Activated naive CD8-positive, alpha-beta T cell treated with anti-CD3 and anti-CD28 coated beads, Interleukin-2, amount 50 U/mL, for 16 hours (primary cell): ENCODE results near the gene PROC.
"Not testable (repeated sequence)": the region's sequence is repeated elsewhere in the genome, so short reads cannot be mapped to it uniquely, and the experiment has no call there.

Source experiments
- DNase-seq: peaks from one replicate; pipeline ENCODE4 v3.0.0-alpha.2; 2020; ENCODE audit warnings: low read depth, low spot score

Gene PROC

DNA sequence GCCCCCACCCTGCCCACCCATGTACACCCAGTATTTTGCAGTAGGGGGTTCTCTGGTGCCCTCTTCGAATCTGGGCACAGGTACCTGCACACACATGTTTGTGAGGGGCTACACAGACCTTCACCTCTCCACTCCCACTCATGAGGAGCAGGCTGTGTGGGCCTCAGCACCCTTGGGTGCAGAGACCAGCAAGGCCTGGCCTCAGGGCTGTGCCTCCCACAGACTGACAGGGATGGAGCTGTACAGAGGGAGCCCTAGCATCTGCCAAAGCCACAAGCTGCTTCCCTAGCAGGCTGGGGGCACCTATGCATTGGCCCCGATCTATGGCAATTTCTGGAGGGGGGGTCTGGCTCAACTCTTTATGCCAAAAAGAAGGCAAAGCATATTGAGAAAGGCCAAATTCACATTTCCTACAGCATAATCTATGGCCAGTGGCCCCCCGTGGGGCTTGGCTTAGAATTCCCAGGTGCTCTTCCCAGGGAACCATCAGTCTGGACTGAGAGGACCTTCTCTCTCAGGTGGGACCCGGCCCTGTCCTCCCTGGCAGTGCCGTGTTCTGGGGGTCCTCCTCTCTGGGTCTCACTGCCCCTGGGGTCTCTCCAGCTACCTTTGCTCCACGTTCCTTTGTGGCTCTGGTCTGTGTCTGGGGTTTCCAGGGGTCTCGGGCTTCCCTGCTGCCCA is 9.3 kb downstream of the PROC start:
- DNase-seq = no peak

DNA sequence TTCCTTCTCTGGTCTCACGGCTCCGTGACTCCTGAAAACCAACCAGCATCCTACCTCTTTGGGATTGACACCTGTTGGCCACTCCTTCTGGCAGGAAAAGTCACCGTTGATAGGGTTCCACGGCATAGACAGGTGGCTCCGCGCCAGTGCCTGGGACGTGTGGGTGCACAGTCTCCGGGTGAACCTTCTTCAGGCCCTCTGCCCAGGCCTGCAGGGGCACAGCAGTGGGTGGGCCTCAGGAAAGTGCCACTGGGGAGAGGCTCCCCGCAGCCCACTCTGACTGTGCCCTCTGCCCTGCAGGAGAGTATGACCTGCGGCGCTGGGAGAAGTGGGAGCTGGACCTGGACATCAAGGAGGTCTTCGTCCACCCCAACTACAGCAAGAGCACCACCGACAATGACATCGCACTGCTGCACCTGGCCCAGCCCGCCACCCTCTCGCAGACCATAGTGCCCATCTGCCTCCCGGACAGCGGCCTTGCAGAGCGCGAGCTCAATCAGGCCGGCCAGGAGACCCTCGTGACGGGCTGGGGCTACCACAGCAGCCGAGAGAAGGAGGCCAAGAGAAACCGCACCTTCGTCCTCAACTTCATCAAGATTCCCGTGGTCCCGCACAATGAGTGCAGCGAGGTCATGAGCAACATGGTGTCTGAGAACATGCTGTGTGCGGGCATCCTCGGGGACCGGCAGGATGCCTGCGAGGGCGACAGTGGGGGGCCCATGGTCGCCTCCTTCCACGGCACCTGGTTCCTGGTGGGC is 10.0 kb downstream of the PROC start:
- DNase-seq = no peak

DNA sequence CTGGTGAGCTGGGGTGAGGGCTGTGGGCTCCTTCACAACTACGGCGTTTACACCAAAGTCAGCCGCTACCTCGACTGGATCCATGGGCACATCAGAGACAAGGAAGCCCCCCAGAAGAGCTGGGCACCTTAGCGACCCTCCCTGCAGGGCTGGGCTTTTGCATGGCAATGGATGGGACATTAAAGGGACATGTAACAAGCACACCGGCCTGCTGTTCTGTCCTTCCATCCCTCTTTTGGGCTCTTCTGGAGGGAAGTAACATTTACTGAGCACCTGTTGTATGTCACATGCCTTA is 10.5 kb downstream of the PROC start:
- DNase-seq = no peak

DNA sequence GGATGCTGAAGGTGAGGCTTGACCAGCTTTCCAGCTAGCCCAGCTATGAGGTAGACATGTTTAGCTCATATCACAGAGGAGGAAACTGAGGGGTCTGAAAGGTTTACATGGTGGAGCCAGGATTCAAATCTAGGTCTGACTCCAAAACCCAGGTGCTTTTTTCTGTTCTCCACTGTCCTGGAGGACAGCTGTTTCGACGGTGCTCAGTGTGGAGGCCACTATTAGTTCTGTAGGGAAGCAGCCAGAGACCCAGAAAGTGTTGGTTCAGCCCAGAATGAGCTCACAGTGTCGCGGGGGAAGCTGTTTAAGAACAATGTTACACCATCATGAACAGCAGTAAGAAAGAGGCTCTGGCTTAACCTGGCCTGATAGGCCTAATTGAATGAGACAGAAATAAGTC is 11.1 kb downstream of the PROC start:
- DNase-seq = no peak

DNA sequence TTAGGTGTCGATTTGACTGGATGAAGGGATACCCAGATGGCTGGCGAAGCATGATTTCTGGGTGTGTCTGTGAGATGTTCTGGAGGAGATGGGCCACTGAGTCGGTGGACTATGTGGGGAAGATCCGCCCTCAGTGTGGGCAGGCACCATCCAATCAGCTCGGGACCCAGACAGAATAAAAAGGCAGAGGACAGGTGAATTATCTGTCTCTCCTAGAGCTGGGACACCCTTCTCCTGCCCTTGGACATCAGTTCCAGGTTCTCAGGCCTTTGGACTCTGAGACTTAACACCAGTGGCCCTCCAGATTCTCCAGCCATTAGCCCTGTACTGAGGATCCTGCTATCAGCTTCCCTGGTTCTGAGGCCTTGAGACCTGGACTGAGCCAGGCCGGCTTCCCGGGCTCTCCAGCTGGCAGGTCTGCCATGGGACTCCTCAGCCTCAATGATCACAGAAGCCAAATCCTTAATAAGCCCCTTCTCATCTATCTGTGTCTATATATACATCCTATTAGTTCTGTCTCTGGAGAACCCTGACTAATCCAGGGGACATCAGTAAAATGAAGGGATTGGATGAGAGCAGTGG is 11.7 kb downstream of the PROC start:
- no peak for DNase-seq

DNA sequence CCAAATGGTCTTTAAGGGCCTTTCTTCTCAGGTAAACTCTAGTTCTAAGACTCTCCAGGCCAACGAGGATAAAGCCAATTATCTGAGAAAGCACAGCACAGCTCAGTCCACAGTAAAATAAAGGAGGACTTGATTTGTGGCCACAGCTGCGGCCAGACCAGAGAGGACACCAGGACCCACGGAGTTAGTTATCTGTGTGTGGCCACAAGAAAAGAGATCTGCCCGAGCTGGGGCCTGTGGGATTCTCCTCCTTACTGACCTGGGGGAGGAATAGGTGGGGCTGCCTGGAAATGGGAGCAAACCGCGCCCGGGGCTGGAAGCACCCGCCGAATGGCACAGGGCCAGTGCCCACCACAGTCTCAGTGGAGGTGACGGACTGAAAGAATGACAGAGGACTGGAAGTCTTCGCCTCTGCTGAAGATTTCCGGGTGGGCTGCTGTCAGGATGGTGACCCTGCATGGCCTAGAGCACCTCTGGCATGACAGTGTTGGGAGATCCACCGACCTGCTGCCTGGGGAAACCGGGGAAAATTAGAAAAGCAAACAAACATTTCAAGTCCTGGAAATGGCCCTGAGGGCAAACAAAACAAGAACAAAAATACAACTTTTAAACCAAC is 13.3 kb downstream of the PROC start:
- no peak for DNase-seq

DNA sequence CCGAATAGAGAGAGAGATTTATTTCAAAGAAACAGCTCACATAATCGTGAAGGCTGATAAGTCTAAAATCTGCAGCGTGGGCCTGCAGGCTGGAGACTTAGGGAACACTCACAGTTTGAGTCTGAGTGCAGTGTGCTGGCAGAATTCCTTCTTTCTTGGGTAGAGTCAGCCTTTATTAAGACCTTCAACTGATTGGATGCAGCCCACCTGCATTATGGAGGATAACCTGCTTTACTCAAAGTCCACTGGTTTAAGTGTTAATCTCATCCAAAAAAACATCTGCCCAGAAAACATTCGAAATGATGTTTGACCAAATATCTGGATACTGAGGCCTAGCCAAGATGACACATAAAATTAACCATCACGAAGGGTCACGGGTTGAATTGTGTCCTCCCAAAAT is 16.3 kb downstream of the PROC start:
- DNase-seq = no peak

DNA sequence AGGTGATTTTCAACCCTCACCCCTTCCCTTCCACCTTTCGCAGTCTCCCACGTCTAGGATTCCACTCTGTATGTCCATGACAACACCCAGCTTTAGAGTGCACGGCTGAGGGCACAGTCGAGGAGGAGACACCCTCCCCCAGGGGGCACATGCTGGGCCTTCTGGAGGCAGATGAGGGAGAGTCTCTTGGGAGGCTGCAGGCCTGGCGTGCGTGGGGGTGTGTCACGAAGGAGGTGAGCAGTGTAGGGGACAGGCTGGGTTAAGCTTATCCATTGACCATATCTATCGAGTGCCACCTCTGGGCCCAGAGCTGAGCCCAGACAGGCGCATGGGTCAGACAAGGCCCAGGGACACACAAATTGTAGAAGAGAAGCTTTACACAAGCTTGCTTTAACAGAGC is 18.8 kb downstream of the PROC start:
- DNase-seq = no peak

DNA sequence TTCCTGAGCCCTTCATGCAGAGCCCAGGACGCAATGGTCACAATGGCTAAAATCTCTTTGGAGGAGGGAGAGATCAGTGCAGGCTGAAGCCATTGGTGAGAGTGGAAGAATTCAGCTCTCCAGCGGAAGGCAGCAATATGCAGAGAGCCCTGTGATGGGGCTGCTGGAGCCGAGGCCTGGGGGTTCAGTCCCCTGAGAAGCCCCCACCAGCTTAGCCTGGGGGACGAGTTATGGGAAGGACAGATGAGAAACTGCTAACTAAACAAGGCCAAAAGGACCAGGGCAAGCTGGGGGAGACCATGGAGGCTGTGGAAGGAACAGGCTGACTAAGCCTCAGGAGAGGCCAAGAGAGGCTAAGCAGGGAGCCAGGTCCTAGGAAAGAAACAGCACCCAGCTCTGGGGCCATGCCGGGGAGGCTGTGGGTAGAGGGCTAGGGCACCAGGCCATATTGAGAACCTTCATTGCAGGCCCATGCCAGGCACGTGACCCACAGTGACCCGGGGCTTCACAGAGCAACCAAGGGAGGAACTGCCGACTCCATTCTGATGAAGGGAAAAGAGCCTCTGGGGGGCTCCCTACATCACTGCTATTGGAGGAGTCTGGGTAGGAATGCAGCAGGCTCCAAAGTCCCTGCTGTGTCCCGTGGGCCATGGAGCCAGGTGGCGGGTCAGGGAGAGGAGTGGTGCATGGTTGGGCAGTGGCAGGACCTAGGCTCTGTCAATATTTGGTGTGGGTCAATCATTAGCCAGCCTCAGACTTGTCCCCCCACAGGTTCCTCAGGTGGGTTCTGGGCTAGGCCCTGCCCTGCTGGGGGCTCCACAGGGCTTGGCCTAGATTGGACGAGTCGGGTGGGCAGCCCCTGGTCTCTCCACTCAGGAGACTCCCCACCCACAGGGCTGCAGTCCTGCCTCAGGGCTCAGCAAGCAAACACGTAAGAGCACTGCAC is 19.8 kb downstream of the PROC start:
- DNase-seq = no peak

DNA sequence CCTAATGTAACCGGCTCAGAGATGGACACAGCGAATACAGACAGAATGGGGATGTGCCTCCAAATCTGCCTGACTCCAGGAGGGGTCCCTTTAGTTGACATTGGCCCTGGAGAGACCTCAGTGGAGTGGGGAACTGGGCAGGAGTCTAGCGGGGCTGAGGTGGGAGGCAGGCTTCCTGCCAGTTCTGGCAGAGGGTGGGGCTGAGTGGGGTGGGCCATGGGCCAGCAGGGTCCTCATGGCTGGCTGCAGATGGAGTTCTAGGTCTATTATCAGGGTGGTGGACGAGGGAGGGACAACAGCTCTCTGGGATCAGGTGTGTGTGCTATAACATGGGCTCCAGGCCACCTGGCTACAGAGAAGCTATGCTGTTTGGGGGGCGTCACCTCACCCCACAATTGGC is 21.1 kb downstream of the PROC start:
- DNase-seq = no peak

DNA sequence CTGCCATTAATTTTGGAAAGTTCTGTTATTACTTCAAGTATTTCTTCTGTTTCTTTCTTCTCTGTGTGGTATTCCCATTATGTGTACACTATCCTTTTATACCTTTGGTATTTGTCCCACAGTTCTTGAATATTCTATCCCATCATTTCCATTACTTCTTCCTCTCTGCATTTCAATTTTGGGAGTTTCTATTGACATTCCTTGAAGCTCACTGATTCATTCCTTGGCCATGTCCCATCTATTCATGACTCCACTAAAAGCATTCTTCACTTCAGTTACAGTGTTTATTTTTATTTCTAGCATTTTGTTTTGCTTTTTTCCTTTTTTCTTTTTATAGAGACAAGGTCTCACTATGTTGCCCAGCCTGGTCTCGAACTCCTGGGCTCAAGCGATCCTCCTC is 30.3 kb downstream of the PROC start:
- DNase-seq = no peak

DNA sequence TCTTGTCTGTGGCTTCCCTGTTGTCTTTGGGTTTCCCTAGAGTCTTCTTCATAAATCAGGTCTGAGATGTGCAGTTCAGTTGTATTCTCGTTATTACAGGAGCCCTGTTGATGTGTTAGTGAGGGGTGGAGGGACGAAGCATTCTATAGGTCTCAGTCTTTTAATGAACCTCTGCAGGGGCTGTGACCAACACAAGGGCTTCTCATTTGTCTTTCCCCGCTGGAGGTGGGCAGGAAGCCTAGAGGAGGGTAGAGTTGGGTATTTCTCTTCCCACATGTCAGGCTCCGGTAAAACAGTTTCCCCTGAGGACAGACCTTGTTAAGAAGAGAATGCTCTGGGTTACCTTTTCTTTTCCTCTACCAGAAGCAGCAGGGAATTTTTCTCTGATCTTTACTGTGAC is 31.2 kb downstream of the PROC start:
- DNase-seq = no peak

DNA sequence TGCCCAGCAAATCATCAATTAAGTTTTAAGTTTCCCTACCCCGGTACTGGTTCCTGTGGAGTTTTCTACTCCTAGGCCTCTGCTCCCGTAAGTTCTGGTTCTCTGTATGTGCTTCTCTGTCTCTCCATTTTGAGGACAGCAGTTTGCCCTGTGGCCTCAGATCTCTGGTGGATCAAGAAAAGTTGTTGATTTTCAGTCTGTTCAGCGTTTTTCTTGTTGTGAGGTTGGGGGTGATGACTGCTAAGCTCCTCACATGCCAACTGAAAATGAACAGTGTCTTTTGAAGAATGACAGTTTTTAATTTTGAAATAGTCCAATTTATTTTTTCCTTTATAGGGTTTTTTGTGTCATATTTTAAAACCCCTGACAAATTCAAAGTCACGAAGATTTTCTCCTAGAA is 31.7 kb downstream of the PROC start:
- no peak for DNase-seq

DNA sequence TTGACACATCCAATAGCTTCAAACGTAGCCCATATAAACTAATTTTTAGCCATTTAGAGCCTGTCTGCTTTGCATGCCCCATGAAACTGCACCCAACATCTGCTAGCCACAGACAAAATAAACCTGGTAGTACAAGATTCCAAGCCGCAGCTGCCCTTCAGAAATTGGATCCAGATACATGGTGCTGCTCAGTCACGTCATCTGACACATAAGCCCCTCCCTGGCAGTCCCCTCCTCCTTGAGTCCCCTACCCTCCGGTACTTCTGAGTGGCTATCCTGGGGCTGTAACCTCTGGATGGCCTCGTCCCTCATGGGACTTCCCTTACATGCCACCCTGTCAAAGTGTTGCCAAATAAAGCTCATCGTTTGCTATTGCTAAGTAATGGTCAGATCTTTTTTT is 33.8 kb downstream of the PROC start:
- DNase-seq = no peak

DNA sequence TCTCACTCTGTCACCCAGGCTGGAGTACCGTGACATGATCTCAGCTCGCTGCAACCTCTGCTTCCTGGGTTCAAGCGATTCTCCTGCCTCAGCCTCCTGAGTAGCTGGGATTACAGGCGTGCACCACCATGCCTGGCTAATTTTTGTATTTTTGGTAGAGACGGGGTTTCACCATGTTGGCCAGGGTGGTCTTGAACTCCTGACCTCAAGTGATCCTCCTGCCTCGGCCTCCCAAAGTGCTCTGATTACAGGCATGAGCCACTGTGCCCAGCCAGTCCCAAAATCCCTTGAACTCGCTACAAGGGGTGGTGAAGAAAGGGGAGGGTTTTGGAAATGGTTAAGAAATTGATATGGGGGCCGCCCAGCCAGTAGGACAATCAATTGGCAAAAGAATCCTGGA is 34.2 kb downstream of the PROC start:
- DNase-seq = not testable (repeated sequence)

DNA sequence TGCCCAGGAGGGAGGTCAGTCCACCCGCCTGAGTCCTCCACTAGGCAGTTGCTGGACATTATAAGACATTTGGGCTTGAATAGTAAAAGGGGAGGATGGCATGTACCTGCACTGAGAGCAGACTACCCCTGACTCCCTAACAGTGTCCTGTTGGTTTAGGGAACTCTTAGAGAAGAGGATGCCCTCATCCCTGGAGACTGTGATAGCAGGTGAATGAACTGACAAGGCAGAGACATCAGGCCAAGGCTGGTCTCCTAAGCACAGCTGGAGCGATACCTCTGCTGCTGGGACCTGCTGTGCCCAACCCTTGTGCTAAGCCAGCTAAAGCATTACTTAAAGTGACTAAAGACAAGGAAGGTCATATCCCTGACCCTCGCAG is 34.8 kb downstream of the PROC start:
- DNase-seq = no peak

DNA sequence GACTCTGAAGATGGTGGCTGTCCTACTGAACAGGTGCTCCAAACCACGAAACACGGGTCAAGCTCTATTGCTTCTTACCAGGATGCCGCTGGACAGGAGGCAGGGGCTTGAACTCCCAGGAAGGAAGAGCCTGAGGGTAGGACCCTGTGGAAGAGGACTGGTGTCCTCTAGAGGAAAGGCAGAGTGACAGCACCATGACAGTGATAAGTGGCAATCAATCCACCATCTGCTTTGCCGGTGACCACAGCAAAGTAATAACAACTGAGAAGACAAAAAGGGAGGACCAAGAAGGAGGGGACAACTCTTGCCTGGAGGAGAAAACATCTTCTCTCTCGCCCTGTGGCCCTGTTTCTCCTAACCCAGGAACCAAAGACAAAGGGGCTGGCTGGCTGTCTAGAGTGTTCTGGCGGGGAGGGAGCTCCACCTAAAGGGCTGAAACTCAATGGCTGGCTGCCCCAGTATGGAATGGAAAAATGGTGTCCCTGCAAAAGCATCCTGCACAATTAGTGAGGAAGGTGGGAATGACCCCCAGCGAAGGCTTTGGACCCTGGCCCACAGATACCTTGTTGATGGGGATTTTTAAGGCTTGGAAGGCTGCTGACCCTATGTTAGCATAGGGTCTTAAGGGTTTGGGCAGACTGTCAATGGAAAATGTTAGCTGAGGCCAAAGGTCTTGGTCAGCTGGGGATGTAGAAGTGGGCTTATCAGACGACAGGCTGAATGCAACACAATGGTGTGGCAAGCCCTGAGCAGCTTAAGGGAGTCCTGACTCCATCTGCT is 35.4 kb downstream of the PROC start:
- DNase-seq = no peak

DNA sequence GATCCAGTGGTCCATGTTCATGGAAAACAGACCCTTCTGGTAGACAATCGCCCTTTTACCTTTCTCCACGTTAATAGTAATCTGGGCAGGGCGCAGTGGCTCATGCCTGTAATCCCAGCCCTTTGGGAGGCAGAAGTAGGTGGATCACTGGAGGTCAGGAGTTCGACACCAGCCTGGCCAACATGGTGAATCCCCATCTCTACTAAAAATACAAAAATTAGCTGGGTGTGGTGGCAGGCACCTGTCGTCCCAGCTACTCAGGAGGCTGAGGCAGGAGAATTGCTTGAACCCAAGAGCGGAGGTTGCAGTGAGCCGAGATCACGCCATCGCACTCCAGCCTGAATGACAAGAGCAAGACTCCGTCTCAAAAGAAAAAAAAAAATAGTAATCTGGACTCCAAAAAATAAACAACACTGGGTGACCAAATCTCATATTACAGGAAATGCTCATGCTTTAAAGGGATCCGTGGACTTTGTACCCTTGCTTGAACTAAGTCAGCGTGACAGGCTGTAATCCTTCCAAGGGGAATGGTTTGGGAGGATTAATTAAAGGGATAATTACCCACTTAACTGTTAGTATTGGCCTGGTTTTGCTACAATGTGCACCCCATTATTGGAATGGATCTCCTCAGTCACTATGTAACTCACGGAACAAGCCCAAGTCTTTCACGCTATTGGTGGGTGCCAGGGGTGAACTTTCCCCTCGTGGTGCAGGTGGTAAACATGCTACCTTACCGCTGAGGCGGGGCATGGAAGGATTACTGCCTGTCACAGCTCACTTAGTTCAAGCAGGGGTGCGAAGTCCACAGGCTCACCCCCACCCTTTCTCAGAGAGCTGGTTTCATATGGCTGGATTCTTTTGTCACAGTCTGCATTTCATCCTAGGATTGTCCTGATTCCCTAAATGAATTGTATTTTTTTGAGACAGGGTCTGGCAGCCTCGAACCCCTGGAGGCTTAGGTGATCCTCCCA is 36.7 kb downstream of the PROC start:
- DNase-seq = no peak

DNA sequence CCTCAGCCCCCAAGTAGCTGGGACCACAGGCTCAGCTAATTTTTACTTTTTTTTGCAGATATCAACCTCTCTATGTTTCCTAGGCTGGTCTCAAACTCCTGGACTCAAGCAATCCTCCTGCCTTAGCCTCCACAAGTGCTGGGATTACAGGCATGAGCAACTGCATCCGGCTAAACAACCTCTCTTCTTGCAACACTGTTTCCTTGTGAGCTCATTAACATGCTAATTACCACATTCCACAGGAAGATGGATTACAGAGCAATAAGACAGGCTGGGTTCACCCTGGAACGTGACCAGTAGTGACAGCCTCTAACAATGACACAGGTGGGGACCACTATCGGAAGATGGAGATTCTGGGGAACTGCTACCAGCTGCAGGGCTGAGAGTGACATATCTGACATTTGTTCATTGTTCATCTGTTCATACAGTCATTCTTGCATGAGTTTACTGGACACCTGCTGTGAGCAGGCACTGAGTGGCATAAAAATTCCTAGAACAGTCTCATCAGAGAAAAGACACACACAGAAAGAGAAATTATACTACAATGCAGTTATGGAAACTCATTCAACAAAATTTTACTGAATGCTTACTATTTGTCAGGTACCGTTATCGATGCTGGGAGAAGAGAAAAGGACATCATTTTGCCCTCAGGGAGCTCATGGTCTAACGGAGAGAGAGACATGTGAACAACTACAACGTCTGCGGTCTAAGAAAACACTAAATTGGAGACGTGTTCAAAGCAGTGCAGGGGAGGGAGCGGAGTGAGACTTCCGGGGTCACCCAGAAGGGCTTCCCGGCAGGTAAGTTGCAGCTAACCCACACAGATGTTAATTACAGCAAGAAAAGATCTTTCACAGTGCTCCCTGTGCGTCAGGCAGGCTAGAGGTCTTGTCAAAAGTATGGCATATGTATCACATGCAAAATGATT is 37.6 kb downstream of the PROC start:
- no peak for DNase-seq
